H1 (cell line): Measurements from ENCODE around the gene CYP26C1. TPM values are rescaled to one million over a fixed set of nuclear protein-coding genes. Genes with fewer than 3 reads are reported as not detected.

ENCODE experiments used
- CTCF ChIA-PET: fragments of 300-600 bp; sonication (Branson Sonifier 250); formaldehyde crosslinking; loops from one replicate; lab custom pipeline; 2021; ENCODE audit not compliant: partially characterized antibody; lab: Charles Lee
- POLR2A ChIA-PET: fragments of 300-600 bp; sonication (Branson Sonifier 250); formaldehyde crosslinking; loops from one replicate; lab custom pipeline; 2021; ENCODE audit warnings: inconsistent platforms; ENCODE audit not compliant: partially characterized antibody; lab: Charles Lee
- DNase-seq, 2 experiments: peaks; one replicate each; pipeline versions ENCODE4 v3.0.0 to v3.0.0-alpha.2; 2010 to 2022; ENCODE audit warnings: low spot score in 2 of 2, low read depth in 1 of 2, mixed read lengths in 1 of 2
- FAIRE-seq: peaks from 2 replicates; lab custom pipeline; 2011; peaks lifted over from hg19 to GRCh38; lab: Jason Lieb, UNC
- H2AFZ ChIP-seq: 2 replicates; pipeline ENCODE4 v1.8.1; 2012; ENCODE audit warnings: low read length, inconsistent platforms
- H2AK5ac ChIP-seq: 2 replicates; pipeline ENCODE4 v1.6.1; 2013; ENCODE audit warnings: low read depth, low read length
- H2BK120ac ChIP-seq: replicated peaks from 2 replicates; pipeline ENCODE3; 2013; ENCODE audit warnings: low read depth, low read length, inconsistent platforms
- H2BK12ac ChIP-seq: 2 replicates; pipeline ENCODE4 v1.6.1; 2013; ENCODE audit warnings: low read depth, low read length
- H2BK15ac ChIP-seq: 2 replicates; pipeline ENCODE4 v1.6.1; 2013; ENCODE audit warnings: low read length
- H2BK20ac ChIP-seq: 2 replicates; pipeline ENCODE4 v1.6.1; 2013; ENCODE audit warnings: low read length
- H2BK5ac ChIP-seq: 2 replicates; pipeline ENCODE4 v1.6.1; 2013; ENCODE audit warnings: low read depth, low read length
- H3K14ac ChIP-seq: 2 replicates; pipeline ENCODE4 v1.6.1; 2013; ENCODE audit warnings: inconsistent platforms; ENCODE audit not compliant: insufficient read length
- H3K18ac ChIP-seq: 2 replicates; pipeline ENCODE4 v1.6.1; 2013; ENCODE audit warnings: low read length; ENCODE audit errors: extremely low read depth
- H3K23ac ChIP-seq: 2 replicates; pipeline ENCODE4 v1.6.1; 2013; ENCODE audit warnings: inconsistent platforms; ENCODE audit not compliant: insufficient read length
- H3K23me2 ChIP-seq: 2 replicates; pipeline ENCODE4 v1.6.1; 2013; ENCODE audit warnings: low read depth, low read length
- H3K27ac ChIP-seq: 2 replicates; pipeline ENCODE4 v1.6.1; 2011; ENCODE audit warnings: low read depth, low read length, inconsistent platforms
- H3K27me3 ChIP-seq, 4 experiments: replicated peaks in 1 of 4; 1 replicate in 1 of 4; 2 replicates in 3 of 4; pipeline versions ENCODE4 v1.6.1 to v1.8.1; 2011 to 2013; ENCODE audit warnings: low read length in 3 of 4, mild to moderate bottlenecking in 3 of 4, inconsistent platforms in 2 of 4, mixed read lengths in 2 of 4, moderate library complexity in 1 of 4; ENCODE audit not compliant: control insufficient read depth in 3 of 4, insufficient read depth in 3 of 4; ENCODE audit errors: extremely low read depth in 1 of 4
- H3K36me3 ChIP-seq, 4 experiments: 2 replicates each; pipeline versions ENCODE4 v1.6.1 to v1.8.1; 2011 to 2013; ENCODE audit warnings: mild to moderate bottlenecking in 4 of 4, low read length in 3 of 4, moderate library complexity in 2 of 4, control low read depth in 1 of 4, inconsistent platforms in 1 of 4; ENCODE audit not compliant: insufficient read depth in 4 of 4, control insufficient read depth in 2 of 4
- H3K4ac ChIP-seq: replicated peaks from 2 replicates; pipeline ENCODE3; 2013; ENCODE audit warnings: low read length, low read depth, mixed read lengths, inconsistent platforms; ENCODE audit not compliant: insufficient read length
- H3K4me1 ChIP-seq, 4 experiments: replicated peaks in 1 of 4; 1 replicate in 1 of 4; 2 replicates in 3 of 4; pipeline versions ENCODE4 v1.6.1 to v1.8.1; 2011 to 2013; ENCODE audit warnings: low read length in 3 of 4, inconsistent platforms in 2 of 4, mixed read lengths in 1 of 4; ENCODE audit not compliant: insufficient read depth in 4 of 4, control insufficient read depth in 3 of 4
- H3K4me2 ChIP-seq, 2 experiments: 2 replicates each; pipeline versions ENCODE4 v1.6.1 to v1.8.1; 2011 to 2013; ENCODE audit warnings: low read depth in 2 of 2, low read length in 2 of 2, control low read depth in 1 of 2, inconsistent platforms in 1 of 2, mild to moderate bottlenecking in 1 of 2; ENCODE audit not compliant: insufficient read depth in 1 of 2
- H3K4me3 ChIP-seq, 4 experiments: fragments of 200-600, 300-600 bp in 1 of 4; sonication (generic), shearing (Covaris generic), sonication (Bioruptor Twin) in 1 of 4; 2 replicates each; pipeline versions ENCODE4 v1.5.1 to v1.8.1; 2011 to 2016; ENCODE audit warnings: low read length in 4 of 4, low read depth in 3 of 4, control low read depth in 2 of 4, inconsistent platforms in 2 of 4, mild to moderate bottlenecking in 2 of 4, mixed read lengths in 1 of 4, moderate library complexity in 1 of 4; ENCODE audit not compliant: insufficient read depth in 2 of 4; ENCODE audit errors: extremely low read depth in 1 of 4
- H3K56ac ChIP-seq: replicated peaks from 2 replicates; pipeline ENCODE3; 2013; ENCODE audit warnings: low read depth, mild to moderate bottlenecking, mixed read lengths, low read length, inconsistent platforms; ENCODE audit not compliant: insufficient read length
- H3K79me1 ChIP-seq: 2 replicates; pipeline ENCODE4 v1.6.1; 2013; ENCODE audit warnings: low read depth, low read length, control low read depth
- H3K79me2 ChIP-seq, 2 experiments: 2 replicates each; pipeline versions ENCODE4 v1.6.1 to v1.8.1; 2012 to 2013; ENCODE audit warnings: low read length in 2 of 2, mild to moderate bottlenecking in 2 of 2, inconsistent platforms in 1 of 2; ENCODE audit not compliant: insufficient read depth in 2 of 2, control insufficient read depth in 1 of 2
- H3K9ac ChIP-seq, 4 experiments: replicated peaks in 1 of 4; 1 replicate in 1 of 4; 2 replicates in 3 of 4; pipeline versions ENCODE4 v1.6.1 to v1.8.1; 2011 to 2013; ENCODE audit warnings: low read depth in 3 of 4, low read length in 3 of 4, control low read depth in 2 of 4, mild to moderate bottlenecking in 2 of 4, moderate library complexity in 2 of 4, inconsistent platforms in 1 of 4; ENCODE audit errors: extremely low read depth in 1 of 4
- H3K9me3 ChIP-seq, 2 experiments: 2 replicates each; pipeline versions ENCODE4 v1.6.1 to v1.8.1; 2012 to 2013; ENCODE audit warnings: mild to moderate bottlenecking in 2 of 2, moderate library complexity in 2 of 2, control low read depth in 1 of 2, inconsistent platforms in 1 of 2, low read depth in 1 of 2, low read length in 1 of 2, mixed read lengths in 1 of 2; ENCODE audit not compliant: insufficient read depth in 2 of 2
- H4K20me1 ChIP-seq, 2 experiments: replicated peaks in 1 of 2; 2 replicates each; pipeline versions ENCODE3 to v1.8.1; 2011 to 2013; ENCODE audit warnings: inconsistent platforms in 2 of 2, low read length in 2 of 2, mild to moderate bottlenecking in 1 of 2; ENCODE audit not compliant: insufficient read depth in 2 of 2, control insufficient read depth in 1 of 2
- H4K5ac ChIP-seq: 2 replicates; pipeline ENCODE4 v1.6.1; 2013; ENCODE audit warnings: low read length, low read depth, mixed read lengths, inconsistent platforms; ENCODE audit not compliant: insufficient read length
- H4K8ac ChIP-seq: 2 replicates; pipeline ENCODE4 v1.8.0; 2013; ENCODE audit warnings: mild to moderate bottlenecking, moderate library complexity, low read length, inconsistent platforms; ENCODE audit not compliant: insufficient read depth; ENCODE audit errors: extremely low read depth
- H4K91ac ChIP-seq: replicated peaks from 2 replicates; pipeline ENCODE3; 2013; ENCODE audit warnings: low read length, mixed read lengths, inconsistent platforms; ENCODE audit not compliant: insufficient read length
- BACH1 ChIP-seq: IDR thresholded peaks from 2 replicates; pipeline ENCODE4 v1.6.1; 2012; ENCODE audit warnings: low read length, improper control_type of control experiment
- BRCA1 ChIP-seq: IDR thresholded peaks from 2 replicates; pipeline ENCODE4 v1.6.1; 2012; ENCODE audit warnings: low read depth, low read length, improper control_type of control experiment
- CHD1 ChIP-seq: IDR thresholded peaks from 2 replicates; pipeline ENCODE4 v1.6.1; 2012; ENCODE audit warnings: low read depth, low read length, improper control_type of control experiment
- KDM1A ChIP-seq: fragments of 200-600, 300-600 bp; sonication (generic); IDR thresholded peaks from 2 replicates; pipeline ENCODE4 v1.7.1; 2016; ENCODE audit warnings: mild to moderate bottlenecking, low read length, borderline replicate concordance
- MAFK ChIP-seq: IDR thresholded peaks from 2 replicates; pipeline ENCODE4 v1.6.1; 2012; ENCODE audit warnings: low read depth, mild to moderate bottlenecking, improper control_type of control experiment, low read length
- POLR2AphosphoS5 ChIP-seq: IDR thresholded peaks from 2 replicates; pipeline ENCODE4 v1.6.1; 2011; ENCODE audit warnings: low read depth, low read length
- SUZ12 ChIP-seq: fragments of 200-600 bp; sonication (generic); IDR thresholded peaks from 2 replicates; pipeline ENCODE4 v1.6.1; 2012; ENCODE audit warnings: mild to moderate bottlenecking, inconsistent platforms, low read length, moderate library complexity, mixed read lengths
- WGBS, 2 experiments: shearing (Covaris generic) in 1 of 2; methylation state at CpG; one replicate each; pipeline versions ENCODE4 v1.1.6 to v1.1.7; 2013 to 2015; ENCODE audit warnings: low lambda C conversion rate in 2 of 2, mixed read lengths in 2 of 2, inconsistent platforms in 1 of 2, low coverage in 1 of 2, missing lambda C conversion rate in 1 of 2; ENCODE audit not compliant: insufficient replicate concordance in 2 of 2, insufficient coverage in 1 of 2, insufficient read length in 1 of 2; ENCODE audit errors: extremely low coverage in 1 of 2, missing lambda C conversion rate in 1 of 2; 5-methylcytosine and 5-hydroxymethylcytosine counted together
- polyA plus RNA-seq, 7 experiments: library from polyadenylated mRNA; depleted of rRNA in 3 of 7; stranded (reverse) in 5 of 7; unstranded in 2 of 7; fragments of >200 nt in 5 of 7; fragments of 200-250 nt in 2 of 7; gene quantifications; 1 replicate in 5 of 7; 2 replicates in 1 of 7; 4 replicates in 1 of 7; pipeline versions ENCODE4 v1.2.1 to v1.2.3, GENCODE V29; 2011 to 2013; ENCODE audit warnings: missing spikeins in 2 of 7, mixed read lengths in 2 of 7
- total RNA-seq: library from RNA; stranded (reverse); fragmentation: NEBNext Ultra II Directional; extraction: Animal tissue kit (Norgen Biotek cat#: 25700); gene quantifications from 2 replicates; pipeline ENCODE4 v1.2.1, GENCODE V29; 2021

Gene CYP26C1
- total and polyA plus RNA-seq, 2 of the 8 experiments (the other 6 are each of a cell fraction or from before 2014, with no cell fraction given), result 0.12 to 0.28 TPM

GRCh38 chr10:93015722-93016121 lies 44.9 kb upstream of the CYP26C1 start:
- DNase-seq (no peak), FAIRE-seq (no peak)
- no peak overlapping the region for H2BK120ac ChIP-seq
- H2BK20ac ChIP-seq, result no peak overlapping the region
- H2BK12ac ChIP-seq, result no peak overlapping the region
- H3K9me3 ChIP-seq, result no peaks in the 10 kb centered on the region
- H3K18ac ChIP-seq, result no peak overlapping the region
- H3K27me3 ChIP-seq, result no peaks in the 10 kb centered on the region
- H3K36me3 ChIP-seq, result no peaks in the 10 kb centered on the region
- H4K20me1 ChIP-seq, result no peaks in the 10 kb centered on the region
- WGBS, 2 experiments, result 90% methylated on average over 3 of the region's 3 CpGs; no CpG with 5 or more reads in 1 of the 2 experiments
- H3K9ac ChIP-seq, result no peak overlapping the region
- no peaks in the 10 kb centered on the region for H3K79me1 ChIP-seq
- CTCF ChIA-PET, result interaction anchor here (0.6 to 1.2 kb wide), 3 partner anchors 9 to 201 kb away, joined by 3 read pairs; no protein-coding TSS in a partner anchor
- no peak overlapping the region for H4K8ac ChIP-seq
- no peak overlapping the region for H4K5ac ChIP-seq
- POLR2A ChIA-PET, result interaction anchor here (0.6 to 0.7 kb wide), 2 partner anchors 360 to 614 kb away, joined by 3 to 4 read pairs; no protein-coding TSS in a partner anchor
- no peaks in the 10 kb centered on the region for H3K79me2 ChIP-seq
- H2AFZ ChIP-seq, result no peak overlapping the region
- no peak overlapping the region for H2AK5ac ChIP-seq
- H3K27ac ChIP-seq, result no peak overlapping the region
- H2BK15ac ChIP-seq, result no peak overlapping the region
- H3K56ac ChIP-seq, result no peak overlapping the region
- no peak overlapping the region for H2BK5ac ChIP-seq
- no peak overlapping the region for H3K4me3 ChIP-seq
- H3K4me1 ChIP-seq, result no peaks in the 10 kb centered on the region
- no peak overlapping the region for H3K14ac ChIP-seq
- H3K4ac ChIP-seq, result no peak overlapping the region
- no peak overlapping the region for H4K91ac ChIP-seq
- H3K4me2 ChIP-seq, result no peak overlapping the region
- no peak overlapping the region for H3K23ac ChIP-seq
- no peaks in the 10 kb centered on the region for H3K23me2 ChIP-seq
- TF ChIP-seq POLR2AphosphoS5 (no peak), CHD1 (no peak), BACH1 (no peak), KDM1A (no peak), MAFK (no peak), BRCA1 (no peak), SUZ12 (no peak)
